HEK293T (cell line): Measurements from ENCODE around the gene NDUFAF5.

Source experiments
- ARNT ChIP-seq: fragments of 450-650 bp; IDR thresholded peaks from 2 replicates; pipeline ENCODE4 v1.6.1; 2017; ENCODE audit warnings: mild to moderate bottlenecking
- BHLHE40 ChIP-seq: fragments of 450-650 bp; IDR thresholded peaks from 2 replicates; pipeline ENCODE4 v1.6.1; 2016; ENCODE audit warnings: mild to moderate bottlenecking, moderate library complexity, borderline replicate concordance
- CTBP1 ChIP-seq: fragments of 450-650 bp; IDR thresholded peaks from 2 replicates; pipeline ENCODE4 v1.6.1; 2016; ENCODE audit warnings: borderline replicate concordance
- ELF4 ChIP-seq: fragments of 450-650 bp; IDR thresholded peaks from 2 replicates; pipeline ENCODE4 v1.6.1; 2017; ENCODE audit warnings: antibody characterized with exemption
- FOXM1 ChIP-seq: fragments of 450-650 bp; IDR thresholded peaks from 2 replicates; pipeline ENCODE4 v1.6.1; 2017; ENCODE audit warnings: mild to moderate bottlenecking, borderline replicate concordance
- HDGF ChIP-seq: fragments of 450-650 bp; IDR thresholded peaks from 2 replicates; pipeline ENCODE4 v1.6.1; 2017; ENCODE audit warnings: antibody characterized with exemption, borderline replicate concordance
- L3MBTL2 ChIP-seq: fragments of 450-650 bp; conservative IDR thresholded peaks from 2 replicates; pipeline ENCODE4 v1.6.1; 2016; ENCODE audit warnings: mild to moderate bottlenecking
- LEF1 ChIP-seq: fragments of 450-650 bp; IDR thresholded peaks from 2 replicates; pipeline ENCODE4 v1.6.1; 2017; ENCODE audit warnings: mild to moderate bottlenecking, borderline replicate concordance
- NFRKB ChIP-seq: fragments of 450-650 bp; IDR thresholded peaks from 2 replicates; pipeline ENCODE4 v1.6.1; 2016; ENCODE audit warnings: mild to moderate bottlenecking, moderate library complexity
- PKNOX1 ChIP-seq: fragments of 450-650 bp; IDR thresholded peaks from 2 replicates; pipeline ENCODE4 v1.6.1; 2016
- SP1 ChIP-seq: fragments of 450-650 bp; IDR thresholded peaks from 2 replicates; pipeline ENCODE4 v1.6.1; 2017
- SUZ12 ChIP-seq: fragments of 450-650 bp; IDR thresholded peaks from 2 replicates; pipeline ENCODE4 v1.6.1; 2016; ENCODE audit warnings: mild to moderate bottlenecking
- TARDBP ChIP-seq: fragments of 450-650 bp; IDR thresholded peaks from 2 replicates; pipeline ENCODE4 v1.6.1; 2016
- ZNF384 ChIP-seq: fragments of 450-650 bp; IDR thresholded peaks from 2 replicates; pipeline ENCODE4 v1.6.1; 2016

DNA sequence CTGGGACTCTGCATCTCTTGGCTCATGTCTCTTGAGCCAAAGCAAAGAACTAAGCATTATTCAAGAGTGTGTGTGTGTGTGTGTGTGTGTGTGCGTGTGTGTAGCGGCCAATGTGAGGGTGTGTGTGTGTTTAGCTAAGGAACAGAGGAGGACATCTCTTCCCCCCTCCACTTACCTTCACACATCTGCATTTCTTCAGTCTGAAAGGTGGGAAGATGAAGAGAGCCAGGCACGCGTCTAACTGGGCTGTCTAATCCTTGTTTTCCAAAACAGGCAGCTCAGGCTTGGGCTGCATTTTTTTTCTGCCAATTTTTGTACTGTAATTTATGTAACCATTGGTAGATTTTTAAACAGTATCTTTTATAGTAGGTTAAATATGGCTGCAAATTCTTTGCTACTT lies 59.5 kb downstream of the NDUFAF5 start:
- no peak for TF ChIP-seq SP1
- no peak for TF ChIP-seq FOXM1
- TF ChIP-seq TARDBP = no peak
- no peak for TF ChIP-seq BHLHE40
- no peak for TF ChIP-seq PKNOX1
- TF ChIP-seq L3MBTL2 = no peak
- no peak for TF ChIP-seq ZNF384
- no peak for TF ChIP-seq ARNT
- no peak for TF ChIP-seq NFRKB
- no peak for TF ChIP-seq LEF1
- no peak for TF ChIP-seq SUZ12
- TF ChIP-seq HDGF = no peak
- TF ChIP-seq ELF4 = no peak
- TF ChIP-seq CTBP1 = no peak
